ENCODE measurements around the gene MICAL3. TPM values are rescaled to one million over a fixed set of nuclear protein-coding genes. Genes with fewer than 3 reads are reported as not detected.

MICAL3 gene
- total and polyA plus RNA-seq, 9 of the 15 experiments (the other 6 are each of a cell fraction or from before 2014, with no cell fraction given) = 0.53 to 32.1 (median 12.3) TPM

DNA sequence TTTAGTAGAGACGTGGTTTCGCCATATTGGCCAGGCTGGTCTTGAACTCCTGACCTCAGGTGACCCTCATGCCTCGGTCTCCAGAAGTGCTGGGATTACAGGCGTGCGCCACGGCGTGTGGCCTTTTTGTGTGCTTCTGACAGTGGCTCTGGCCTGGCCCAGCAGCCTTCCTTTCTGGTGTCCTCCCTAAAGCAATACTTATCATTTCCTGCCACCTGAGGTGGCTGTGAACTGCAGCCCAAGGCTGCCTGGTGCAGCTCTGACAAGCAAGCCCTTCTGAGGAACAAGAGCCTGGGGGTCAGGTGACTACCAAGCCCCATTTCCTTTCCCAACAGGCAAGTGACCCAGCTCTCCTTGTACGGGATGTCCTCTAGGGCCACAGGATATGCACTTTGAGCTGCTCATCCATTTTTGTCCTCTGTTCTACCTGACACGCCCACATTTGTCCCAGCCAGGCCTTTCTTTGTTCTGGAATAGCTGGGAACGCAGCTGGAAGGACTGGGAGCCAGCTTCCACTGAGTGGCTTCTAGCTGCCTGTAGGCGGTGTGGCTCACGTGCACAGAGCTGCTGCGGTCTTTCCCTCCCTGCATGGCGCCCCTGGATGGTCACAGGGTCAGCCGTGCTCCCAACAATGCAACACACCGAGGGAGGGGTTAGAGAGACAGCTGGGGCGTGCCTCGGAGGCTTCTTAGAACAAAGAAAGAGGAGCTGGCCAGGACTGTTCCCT lies 237.8 kb downstream of the MICAL3 start (continued):
- TF ChIP-seq, protein P1, sequence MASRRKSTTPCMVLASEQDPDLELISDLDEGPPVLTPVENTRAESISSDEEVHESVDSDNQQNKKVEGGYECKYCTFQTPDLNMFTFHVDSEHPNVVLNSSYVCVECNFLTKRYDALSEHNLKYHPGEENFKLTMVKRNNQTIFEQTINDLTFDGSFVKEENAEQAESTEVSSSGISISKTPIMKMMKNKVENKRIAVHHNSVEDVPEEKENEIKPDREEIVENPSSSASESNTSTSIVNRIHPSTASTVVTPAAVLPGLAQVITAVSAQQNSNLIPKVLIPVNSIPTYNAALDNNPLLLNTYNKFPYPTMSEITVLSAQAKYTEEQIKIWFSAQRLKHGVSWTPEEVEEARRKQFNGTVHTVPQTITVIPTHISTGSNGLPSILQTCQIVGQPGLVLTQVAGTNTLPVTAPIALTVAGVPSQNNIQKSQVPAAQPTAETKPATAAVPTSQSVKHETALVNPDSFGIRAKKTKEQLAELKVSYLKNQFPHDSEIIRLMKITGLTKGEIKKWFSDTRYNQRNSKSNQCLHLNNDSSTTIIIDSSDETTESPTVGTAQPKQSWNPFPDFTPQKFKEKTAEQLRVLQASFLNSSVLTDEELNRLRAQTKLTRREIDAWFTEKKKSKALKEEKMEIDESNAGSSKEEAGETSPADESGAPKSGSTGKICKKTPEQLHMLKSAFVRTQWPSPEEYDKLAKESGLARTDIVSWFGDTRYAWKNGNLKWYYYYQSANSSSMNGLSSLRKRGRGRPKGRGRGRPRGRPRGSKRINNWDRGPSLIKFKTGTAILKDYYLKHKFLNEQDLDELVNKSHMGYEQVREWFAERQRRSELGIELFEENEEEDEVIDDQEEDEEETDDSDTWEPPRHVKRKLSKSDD (conservative IDR thresholded peaks at IDR 0.05; ENCODE audit: low read length) = no peak
- TF ChIP-seq MEIS2 (IDR thresholded peaks at IDR 0.05; ENCODE audit: partially characterized antibody) (peak; percentile 52), FOXJ2 (tag; IDR thresholded peaks at IDR 0.05) (no peak), TEAD2 (tag; IDR thresholded peaks at IDR 0.05) (no peak), NCOA2 (IDR thresholded peaks at IDR 0.05; ENCODE audit: partially characterized antibody in 2 of 2) (no peak), ZNF140 (CRISPR knock-in tag; IDR thresholded peaks at IDR 0.05) (no peak), ZNF263 (CRISPR knock-in tag; IDR thresholded peaks at IDR 0.05; ENCODE audit: borderline replicate concordance) (peak; percentile 89), NFE2L1 (tag; IDR thresholded peaks at IDR 0.05; ENCODE audit: borderline replicate concordance, low read depth) (no peak), SMARCA4 (IDR thresholded peaks at IDR 0.05) (peak; percentile 70), TCF15 (CRISPR knock-in tag; IDR thresholded peaks at IDR 0.05) (no peak), ZNF318 (IDR thresholded peaks at IDR 0.05; ENCODE audit: borderline replicate concordance in 1 of 2, low read depth in 1 of 2) (peak in 1 of 2 experiments; percentile 50; a peak in 1 of 4 replicates), CCAR2 (IDR thresholded peaks at IDR 0.05; ENCODE audit: low read depth, low read length) (no peak)
- TF ChIP-seq, protein P2, sequence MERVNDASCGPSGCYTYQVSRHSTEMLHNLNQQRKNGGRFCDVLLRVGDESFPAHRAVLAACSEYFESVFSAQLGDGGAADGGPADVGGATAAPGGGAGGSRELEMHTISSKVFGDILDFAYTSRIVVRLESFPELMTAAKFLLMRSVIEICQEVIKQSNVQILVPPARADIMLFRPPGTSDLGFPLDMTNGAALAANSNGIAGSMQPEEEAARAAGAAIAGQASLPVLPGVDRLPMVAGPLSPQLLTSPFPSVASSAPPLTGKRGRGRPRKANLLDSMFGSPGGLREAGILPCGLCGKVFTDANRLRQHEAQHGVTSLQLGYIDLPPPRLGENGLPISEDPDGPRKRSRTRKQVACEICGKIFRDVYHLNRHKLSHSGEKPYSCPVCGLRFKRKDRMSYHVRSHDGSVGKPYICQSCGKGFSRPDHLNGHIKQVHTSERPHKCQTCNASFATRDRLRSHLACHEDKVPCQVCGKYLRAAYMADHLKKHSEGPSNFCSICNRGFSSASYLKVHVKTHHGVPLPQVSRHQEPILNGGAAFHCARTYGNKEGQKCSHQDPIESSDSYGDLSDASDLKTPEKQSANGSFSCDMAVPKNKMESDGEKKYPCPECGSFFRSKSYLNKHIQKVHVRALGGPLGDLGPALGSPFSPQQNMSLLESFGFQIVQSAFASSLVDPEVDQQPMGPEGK (CRISPR knock-in tag; IDR thresholded peaks at IDR 0.05; ENCODE audit: borderline replicate concordance) = no peak

All from K562 (cell line).